Activated T-cell treated with anti-CD3 and anti-CD28 coated beads, Interleukin-2, amount 50 U/mL, for 72 hours (primary cell): Measurements from ENCODE around the gene BMAL2. TPM values are rescaled to one million over a fixed set of nuclear protein-coding genes. Genes with fewer than 3 reads are reported as not detected.

ENCODE experiments used
- ATAC-seq, 2 donors: fragments of 150-1000 bp; cut with Tn5 transposase; replicated peaks in 1 of 2; 2 replicates each; pipeline ENCODE4 v1.10.0; 2021; ENCODE audit warnings: moderate library complexity in 2 of 2, mild to moderate bottlenecking in 1 of 2
- DNase-seq, 2 donors: peaks; one replicate each; pipeline ENCODE4 v3.0.0; 2021 to 2022; ENCODE audit warnings: mixed read lengths in 1 of 2
- H3K27ac Mint-ChIP-seq: one replicate; pipeline ENCODE4 v1.8.0; 2022; ENCODE audit warnings: mild to moderate bottlenecking, moderate library complexity, mixed read lengths
- H3K27me3 Mint-ChIP-seq: one replicate; pipeline ENCODE4 v1.8.0; 2022; ENCODE audit warnings: low read depth, mixed read lengths
- H3K36me3 Mint-ChIP-seq, 2 donors: one replicate each; pipeline ENCODE4 v1.8.0; 2022; ENCODE audit warnings: mixed read lengths in 2 of 2, mild to moderate bottlenecking in 1 of 2; ENCODE audit not compliant: insufficient read depth in 2 of 2
- H3K4me1 Mint-ChIP-seq: one replicate; pipeline ENCODE4 v1.8.0; 2022; ENCODE audit warnings: low read depth, mixed read lengths
- H3K4me3 Mint-ChIP-seq, 2 donors: one replicate each; pipeline ENCODE4 v1.8.0; 2022; ENCODE audit warnings: mild to moderate bottlenecking in 2 of 2, mixed read lengths in 2 of 2, moderate library complexity in 2 of 2
- H3K9me3 Mint-ChIP-seq, 2 donors: one replicate each; pipeline ENCODE4 v1.8.0; 2022; ENCODE audit warnings: mixed read lengths in 2 of 2
- total RNA-seq, 2 donors: library from RNA; stranded (reverse); gene quantifications; one replicate each; pipeline ENCODE4 v1.2.3, GENCODE V29; 2022

BMAL2 gene
- total RNA-seq, 2 donors from 2014 or later, result 16.1 to 17.0 TPM

- no peak for ATAC-seq
- Mint-ChIP-seq H3K36me3 (peaks cover 3% of the 10 kb centered on the region in 2 donors), H3K4me1 (no peaks in the 10 kb centered on the region), H3K4me3 (no peak overlapping the region), H3K27ac (peak overlapping the region; percentile 83), H3K9me3 (no peaks in the 10 kb centered on the region), H3K27me3 (no peaks in the 10 kb centered on the region)
- DNase-seq, result no peak
Observed at GRCh38 chr12:27303139-27304111, 29.2 kb upstream of the BMAL2 start.

- Mint-ChIP-seq H3K27me3 (no peaks in the 10 kb centered on the region), H3K9me3 (no peaks in the 10 kb centered on the region), H3K4me1 (no peaks in the 10 kb centered on the region), H3K4me3 (no peak overlapping the region), H3K36me3 (peaks cover 0 to 2% of the 10 kb centered on the region in 2 donors), H3K27ac (no peak overlapping the region)
- DNase-seq (no peak), ATAC-seq (no peak)
Observed at GRCh38 chr12:27304856-27305255, 27.8 kb upstream of the BMAL2 start.

GRCh38 chr12:27305673-27306456, 26.8 kb upstream of the BMAL2 start:
- Mint-ChIP-seq H3K27me3 (no peaks in the 10 kb centered on the region), H3K36me3 (peaks cover 0 to 5% of the 10 kb centered on the region in 2 donors), H3K9me3 (no peaks in the 10 kb centered on the region), H3K4me1 (no peaks in the 10 kb centered on the region), H3K27ac (peak overlapping the region; percentile 19), H3K4me3 (no peak overlapping the region)
- ATAC-seq (no peak), DNase-seq (no peak)

- Mint-ChIP-seq H3K27me3 (no peaks in the 10 kb centered on the region), H3K4me3 (no peak overlapping the region), H3K9me3 (no peaks in the 10 kb centered on the region), H3K27ac (no peak overlapping the region), H3K36me3 (peaks cover 0 to 8% of the 10 kb centered on the region in 2 donors), H3K4me1 (no peaks in the 10 kb centered on the region)
- ATAC-seq, result no peak
- DNase-seq, result no peak
Observed at GRCh38 chr12:27309293-27309994, 23.2 kb upstream of the BMAL2 start.

GRCh38 chr12:27309995-27310315, 22.7 kb upstream of the BMAL2 start:
- Mint-ChIP-seq H3K4me1 (no peaks in the 10 kb centered on the region), H3K4me3 (no peak overlapping the region), H3K27ac (no peak overlapping the region), H3K27me3 (no peaks in the 10 kb centered on the region), H3K9me3 (no peaks in the 10 kb centered on the region), H3K36me3 (peaks cover 0 to 8% of the 10 kb centered on the region in 2 donors)
- no peak for ATAC-seq
- no peak for DNase-seq

GRCh38 chr12:27316947-27317346, 15.7 kb upstream of the BMAL2 start:
- no peaks in the 10 kb centered on the region for H3K36me3 Mint-ChIP-seq
- H3K27ac Mint-ChIP-seq, result no peak overlapping the region
- H3K9me3 Mint-ChIP-seq, result no peaks in the 10 kb centered on the region
- no peaks in the 10 kb centered on the region for H3K27me3 Mint-ChIP-seq
- H3K4me1 Mint-ChIP-seq, result no peaks in the 10 kb centered on the region
- ATAC-seq, result no peak
- H3K4me3 Mint-ChIP-seq, result no peak overlapping the region
- no peak for DNase-seq

- peaks cover 0 to 3% of the 10 kb centered on the region in 2 donors for H3K36me3 Mint-ChIP-seq
- H3K9me3 Mint-ChIP-seq, result no peaks in the 10 kb centered on the region
- no peaks in the 10 kb centered on the region for H3K27me3 Mint-ChIP-seq
- peaks cover 3% of the 10 kb centered on the region for H3K4me1 Mint-ChIP-seq
- no peak overlapping the region for H3K4me3 Mint-ChIP-seq
- ATAC-seq (no peak), DNase-seq (no peak)
- no peak overlapping the region for H3K27ac Mint-ChIP-seq
Observed at GRCh38 chr12:27319409-27319808, 13.2 kb upstream of the BMAL2 start.

- Mint-ChIP-seq H3K27me3 (no peaks in the 10 kb centered on the region), H3K36me3 (peaks cover 0 to 3% of the 10 kb centered on the region in 2 donors), H3K4me3 (no peak overlapping the region), H3K27ac (no peak overlapping the region), H3K9me3 (no peaks in the 10 kb centered on the region), H3K4me1 (peaks cover 4% of the 10 kb centered on the region)
- DNase-seq (no peak), ATAC-seq (no peak)
Observed at GRCh38 chr12:27319848-27320247, 12.8 kb upstream of the BMAL2 start.

GRCh38 chr12:27324530-27324929, 8.1 kb upstream of the BMAL2 start:
- H3K36me3 Mint-ChIP-seq, result peaks cover 0 to 3% of the 10 kb centered on the region in 2 donors
- H3K9me3 Mint-ChIP-seq, result no peaks in the 10 kb centered on the region
- ATAC-seq (no peak), DNase-seq (no peak)
- H3K4me1 Mint-ChIP-seq, result peaks cover 19% of the 10 kb centered on the region
- H3K4me3 Mint-ChIP-seq, result no peak overlapping the region
- no peaks in the 10 kb centered on the region for H3K27me3 Mint-ChIP-seq
- H3K27ac Mint-ChIP-seq, result no peak overlapping the region

- DNase-seq (no peak), ATAC-seq (no peak)
- Mint-ChIP-seq H3K4me1 (peaks cover 63% of the 10 kb centered on the region), H3K4me3 (peak overlapping the region; percentile 86 to 89), H3K36me3 (peaks cover 5 to 6% of the 10 kb centered on the region in 2 donors), H3K27ac (peak overlapping the region; percentile 85), H3K9me3 (no peaks in the 10 kb centered on the region), H3K27me3 (peaks cover 22% of the 10 kb centered on the region)
Observed at GRCh38 chr12:27330846-27331245, 1.8 kb upstream of the BMAL2 start.

- DNase-seq (peak; percentile 54 to 61), ATAC-seq (peak; percentile 77 to 78)
- Mint-ChIP-seq H3K9me3 (no peaks in the 10 kb centered on the region), H3K27ac (peak overlapping the region; percentile 85), H3K36me3 (peaks cover 5 to 6% of the 10 kb centered on the region in 2 donors), H3K4me3 (peak overlapping the region; percentile 86 to 89), H3K27me3 (peaks cover 26% of the 10 kb centered on the region), H3K4me1 (peaks cover 67% of the 10 kb centered on the region)
Observed at GRCh38 chr12:27331291-27331926, 1.2 kb upstream of the BMAL2 start.

GRCh38 chr12:27331927-27332324, 710 bp upstream of the BMAL2 start:
- no peak for DNase-seq

More at GRCh38 chr12:27331927-27332324, 710 bp upstream of the BMAL2 start:
- Mint-ChIP-seq H3K4me3 (peak overlapping the region; percentile 86 to 89), H3K36me3 (peaks cover 5 to 6% of the 10 kb centered on the region in 2 donors), H3K9me3 (no peaks in the 10 kb centered on the region), H3K4me1 (peaks cover 63% of the 10 kb centered on the region), H3K27ac (peak overlapping the region; percentile 85), H3K27me3 (peaks cover 26% of the 10 kb centered on the region)
- no peak for ATAC-seq
